Body of pancreas (tissue), 4 donors: ENCODE measurements around the gene CAST. TPM values are rescaled to one million over a fixed set of nuclear protein-coding genes. Genes with fewer than 3 reads are reported as not detected.

Source experiments
- ATAC-seq: fragments of 150-250 bp; one replicate; pipeline ENCODE4 v1.9.1; 2016
- DNase-seq, 4 donors: peaks; one replicate each; pipeline ENCODE4 v3.0.0-alpha.2; 2019
- H3K27ac ChIP-seq, 4 donors: fragments of 200-600 bp; sonication (generic); 1 replicate in 3 of 4; 2 replicates in 1 of 4; pipeline versions ENCODE4 v1.5.1 to v1.6.1; 2016 to 2019; ENCODE audit warnings: mild to moderate bottlenecking in 1 of 4, mixed read lengths in 1 of 4, moderate library complexity in 1 of 4
- H3K27me3 ChIP-seq, 2 donors: fragments of 200-600 bp; sonication (generic); one replicate each; pipeline ENCODE4 v1.6.0; 2016; ENCODE audit warnings: mild to moderate bottlenecking in 1 of 2
- H3K36me3 ChIP-seq, 2 donors: fragments of 200-600 bp; sonication (generic); replicated peaks in 1 of 2; 2 replicates each; pipeline ENCODE4 v1.5.1; 2016; ENCODE audit warnings: low read depth in 2 of 2; ENCODE audit not compliant: insufficient read depth in 1 of 2
- H3K4me1 ChIP-seq: fragments of 200-600 bp; sonication (generic); one replicate; pipeline ENCODE4 v1.6.0; 2016
- H3K4me3 ChIP-seq, 2 donors: fragments of 200-600 bp; sonication (generic); 1 replicate in 1 of 2; 2 replicates in 1 of 2; pipeline ENCODE4 v1.5.1; 2016 to 2019
- H3K9me3 ChIP-seq, 3 donors: fragments of 200-600 bp; sonication (generic); 1 replicate in 2 of 3; 2 replicates in 1 of 3; pipeline ENCODE4 v1.5.1; 2016
- POLR2A ChIP-seq, 3 donors: fragments of 450-650 bp; IDR thresholded peaks; one replicate each; pipeline ENCODE4 v1.6.1; 2016; ENCODE audit warnings: antibody characterized with exemption in 3 of 3, mild to moderate bottlenecking in 2 of 3
- WGBS, 2 donors: methylation state at CpG; one replicate each; pipeline ENCODE4 v1.1.5; 2017; 5-methylcytosine and 5-hydroxymethylcytosine counted together
- intact Hi-C: fragments of 100-400 bp; cut with DNase I; formaldehyde crosslinking; loops from one replicate; pipeline ENCODE4 v1.15.1; 2023
- total RNA-seq, 2 donors: library from RNA; depleted of rRNA; stranded (reverse); fragments of >200 nt; gene quantifications; one replicate each; pipeline ENCODE4 v1.1.0, GENCODE V29; 2016
- TF ChIP-seq, protein P1 (sequence below), 7 experiments: fragments of 450-650 bp in 4 of 7; fragments of 200-600 bp in 3 of 7; sonication (generic) in 3 of 7; IDR thresholded peaks; one replicate each; pipeline ENCODE4 v1.5.1; 2016 to 2019; ENCODE audit warnings: antibody characterized with exemption in 7 of 7

CAST gene
- total RNA-seq, 2 donors from 2014 or later, result 130 to 157 TPM

DNA sequence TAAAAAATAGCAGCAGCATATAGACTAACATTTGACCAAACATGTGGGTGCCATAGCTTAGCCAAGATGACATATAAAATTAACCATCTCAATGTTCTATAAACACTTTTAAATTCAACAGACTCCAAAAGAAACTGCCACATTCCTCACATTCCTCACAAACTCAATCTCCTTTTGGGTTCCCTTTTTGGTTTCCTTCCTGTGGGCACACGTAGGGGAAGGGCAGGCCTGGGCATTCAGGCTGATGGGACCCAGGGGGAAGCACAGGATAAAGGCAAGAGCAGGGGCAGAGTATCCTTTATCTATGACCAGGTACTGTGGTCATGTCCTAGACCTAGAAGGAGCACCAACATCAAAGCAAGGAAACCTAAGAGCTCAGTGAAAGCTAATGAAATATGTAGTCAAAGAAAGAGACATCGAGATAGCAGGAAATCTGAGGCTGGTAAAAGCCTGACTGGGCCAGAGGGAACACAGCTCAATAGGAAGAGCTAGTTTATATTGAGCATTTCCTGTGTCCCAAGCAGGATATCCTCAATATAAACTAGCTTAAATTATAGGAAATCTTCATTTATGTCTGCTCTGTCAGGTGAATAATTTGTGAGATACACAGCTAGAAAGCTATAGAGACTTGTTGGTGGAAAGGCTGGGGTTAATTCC lies 159.2 kb downstream of the CAST start:
- 63 to 73% methylated on average over 2 of the region's 2 CpGs for WGBS, 2 donors
- H3K4me3 ChIP-seq, result no peak overlapping the region
- no peak for DNase-seq
- H3K4me1 ChIP-seq, result no peaks in the 10 kb centered on the region
- intact Hi-C loops, result no loop called here
- H3K36me3 ChIP-seq, result no peaks in the 10 kb centered on the region
- no peak for ATAC-seq
- no peaks in the 10 kb centered on the region for H3K9me3 ChIP-seq
- H3K27me3 ChIP-seq, result no peaks in the 10 kb centered on the region
- no peak for TF ChIP-seq POLR2A (IDR thresholded peaks at IDR 0.05)
- TF ChIP-seq, protein P1, sequence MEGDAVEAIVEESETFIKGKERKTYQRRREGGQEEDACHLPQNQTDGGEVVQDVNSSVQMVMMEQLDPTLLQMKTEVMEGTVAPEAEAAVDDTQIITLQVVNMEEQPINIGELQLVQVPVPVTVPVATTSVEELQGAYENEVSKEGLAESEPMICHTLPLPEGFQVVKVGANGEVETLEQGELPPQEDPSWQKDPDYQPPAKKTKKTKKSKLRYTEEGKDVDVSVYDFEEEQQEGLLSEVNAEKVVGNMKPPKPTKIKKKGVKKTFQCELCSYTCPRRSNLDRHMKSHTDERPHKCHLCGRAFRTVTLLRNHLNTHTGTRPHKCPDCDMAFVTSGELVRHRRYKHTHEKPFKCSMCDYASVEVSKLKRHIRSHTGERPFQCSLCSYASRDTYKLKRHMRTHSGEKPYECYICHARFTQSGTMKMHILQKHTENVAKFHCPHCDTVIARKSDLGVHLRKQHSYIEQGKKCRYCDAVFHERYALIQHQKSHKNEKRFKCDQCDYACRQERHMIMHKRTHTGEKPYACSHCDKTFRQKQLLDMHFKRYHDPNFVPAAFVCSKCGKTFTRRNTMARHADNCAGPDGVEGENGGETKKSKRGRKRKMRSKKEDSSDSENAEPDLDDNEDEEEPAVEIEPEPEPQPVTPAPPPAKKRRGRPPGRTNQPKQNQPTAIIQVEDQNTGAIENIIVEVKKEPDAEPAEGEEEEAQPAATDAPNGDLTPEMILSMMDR (IDR thresholded peaks at IDR 0.05), result no peak
- no peak overlapping the region for H3K27ac ChIP-seq

DNA sequence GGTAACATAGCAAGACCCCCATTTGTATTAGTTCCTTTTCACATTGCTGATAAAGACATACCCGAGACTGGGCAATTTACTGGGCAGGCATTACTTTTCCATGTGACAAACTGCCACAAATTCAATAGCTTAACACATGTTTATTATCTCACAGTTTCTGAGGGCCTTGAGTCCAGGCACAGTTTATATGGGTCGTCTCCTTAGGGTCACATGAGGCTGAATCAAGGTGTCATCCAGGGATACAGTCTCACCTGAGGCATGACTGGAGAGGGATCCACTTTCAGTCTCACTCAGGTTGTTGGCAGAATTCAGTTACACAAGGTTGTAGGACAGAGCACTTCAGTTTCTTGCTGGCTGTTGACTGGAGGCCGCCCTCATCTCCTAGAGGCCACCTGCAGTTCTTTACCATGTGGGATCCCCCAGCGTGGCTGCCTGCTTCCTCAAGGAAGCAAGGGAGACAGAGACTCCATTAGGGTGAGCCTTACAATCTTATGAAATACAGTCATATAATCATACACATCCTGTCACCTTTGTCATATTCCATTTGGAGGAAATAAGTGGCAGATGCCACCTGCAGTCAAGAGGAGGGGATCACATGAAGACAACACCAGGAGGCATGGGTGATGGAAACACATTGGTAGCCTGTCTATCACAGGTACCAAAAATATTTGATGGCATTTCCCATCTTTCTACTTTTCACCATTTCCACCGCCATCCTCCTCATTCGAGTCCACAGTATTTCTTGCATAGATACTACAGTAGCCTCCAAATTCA lies 160.7 kb downstream of the CAST start:
- no peaks in the 10 kb centered on the region for H3K9me3 ChIP-seq
- intact Hi-C loops, result no loop called here
- H3K4me1 ChIP-seq, result no peaks in the 10 kb centered on the region
- no peak for ATAC-seq
- H3K4me3 ChIP-seq, result no peak overlapping the region
- H3K36me3 ChIP-seq, result no peaks in the 10 kb centered on the region
- no peaks in the 10 kb centered on the region for H3K27me3 ChIP-seq
- 71 to 79% methylated on average over 6 of the region's 6 CpGs for WGBS, 2 donors
- no peak overlapping the region for H3K27ac ChIP-seq
- no peak for TF ChIP-seq POLR2A (IDR thresholded peaks at IDR 0.05)
- TF ChIP-seq, protein P1 (IDR thresholded peaks at IDR 0.05), result peak in 1 of 7 experiments; percentile 5
- DNase-seq, result no peak

DNA sequence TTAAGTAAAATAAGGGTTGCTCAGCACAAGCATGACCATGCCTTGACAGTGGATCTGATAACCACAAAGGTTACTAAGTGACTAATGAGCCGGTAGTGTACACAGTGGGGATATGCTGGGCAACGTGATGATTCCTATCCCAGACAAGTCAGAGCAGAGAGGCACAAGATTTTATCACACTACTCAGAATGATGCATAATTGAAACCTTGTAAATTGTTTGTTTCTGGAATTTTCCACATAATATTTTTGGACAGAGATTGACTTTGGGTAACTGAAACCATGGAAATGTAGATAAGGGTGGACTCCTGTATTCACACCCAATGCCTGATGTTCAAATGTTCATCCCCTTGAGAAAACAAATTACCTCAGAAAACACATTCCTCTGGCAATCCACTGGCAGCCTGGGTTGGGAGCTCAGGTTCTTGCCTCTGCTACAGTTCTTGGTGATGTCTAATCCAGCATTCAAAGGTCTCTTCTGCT lies 161.8 kb downstream of the CAST start:
- TF ChIP-seq POLR2A (IDR thresholded peaks at IDR 0.05), result no peak
- TF ChIP-seq, protein P1 (IDR thresholded peaks at IDR 0.05), result no peak
- no peaks in the 10 kb centered on the region for H3K4me1 ChIP-seq
- no peaks in the 10 kb centered on the region for H3K9me3 ChIP-seq
- no peak for DNase-seq
- no peak overlapping the region for H3K27ac ChIP-seq
- intact Hi-C loops, result no loop called here
- no peaks in the 10 kb centered on the region for H3K27me3 ChIP-seq
- no peak for ATAC-seq
- no peak overlapping the region for H3K4me3 ChIP-seq
- no peaks in the 10 kb centered on the region for H3K36me3 ChIP-seq
- 5 to 20% methylated on average over 2 of the region's 2 CpGs for WGBS, 2 donors

Other genes with a start within 250 kb of the CAST start
- gene PCSK1, start 229.1 kb upstream of the CAST start, total RNA-seq, result 1 to 10 TPM; 7.5 to 7.9 TPM
- gene ERAP1, start 145.6 kb downstream of the CAST start, total RNA-seq, result 10 to 100 TPM; 11.5 to 20.2 TPM
- gene ERAP2, start 214.1 kb downstream of the CAST start, total RNA-seq, result 10 to 100 TPM in 1 of 2 donors, 1 to 10 TPM in 1; 7.5 to 24.7 TPM